Upper lobe of left lung (tissue), 6 donors: ENCODE data around the gene GTF2A1L. TPM values are rescaled to one million over a fixed set of nuclear protein-coding genes. Genes with fewer than 3 reads are reported as not detected.
A peak's percentile ranks its signal among the peaks of the same experiment; 100 is the strongest.

ENCODE experiments used
- ATAC-seq, 2 donors: fragments of 200-7000 bp; cut with Tn5 transposase; one replicate each; pipeline ENCODE4 v1.9.1; 2022; ENCODE audit warnings: mild to moderate bottlenecking in 2 of 2, moderate library complexity in 2 of 2; ENCODE audit not compliant: low FRiP score in 2 of 2
- DNase-seq, 2 donors: peaks; one replicate each; pipeline ENCODE4 v3.0.0-alpha.2; 2019 to 2020
- H3K27ac ChIP-seq, 4 donors: fragments of 200-600 bp; sonication (generic); one replicate each; pipeline ENCODE4 v1.5.1; 2016 to 2019
- H3K27me3 ChIP-seq, 4 donors: fragments of 200-600 bp; sonication (generic); one replicate each; pipeline ENCODE4 v1.5.1; 2017 to 2019
- H3K36me3 ChIP-seq, 4 donors: fragments of 200-600 bp; sonication (generic); one replicate each; pipeline ENCODE4 v1.5.1; 2016 to 2019
- H3K4me1 ChIP-seq, 4 donors: fragments of 200-600 bp; sonication (generic); one replicate each; pipeline ENCODE4 v1.5.1; 2018 to 2019
- H3K4me3 ChIP-seq, 4 donors: fragments of 200-600 bp; sonication (generic); one replicate each; pipeline ENCODE4 v1.5.1; 2017 to 2019; ENCODE audit warnings: mild to moderate bottlenecking in 2 of 4, moderate library complexity in 1 of 4
- H3K9me3 ChIP-seq, 4 donors: fragments of 200-600 bp; sonication (generic); one replicate each; pipeline ENCODE4 v1.5.1; 2018 to 2019
- CTCF ChIP-seq, 6 experiments: fragments of 450-650 bp in 4 of 6; fragments of 200-600 bp in 2 of 6; sonication (generic) in 2 of 6; IDR thresholded peaks; one replicate each; pipeline ENCODE4 v1.5.1; 2016 to 2019; ENCODE audit warnings: antibody characterized with exemption in 6 of 6
- EP300 ChIP-seq, 4 donors: sonication (generic); formaldehyde crosslinking; IDR thresholded peaks; one replicate each; pipeline ENCODE4 v1.5.1; 2017; ENCODE audit warnings: antibody characterized with exemption in 4 of 4, control low read depth in 2 of 4
- POLR2A ChIP-seq, 4 donors: fragments of 450-650 bp; IDR thresholded peaks; one replicate each; pipeline ENCODE4 v1.5.1; 2016 to 2017; ENCODE audit warnings: antibody characterized with exemption in 4 of 4, mild to moderate bottlenecking in 2 of 4
- POLR2AphosphoS5 ChIP-seq, 2 donors: sonication (generic); formaldehyde crosslinking; IDR thresholded peaks; one replicate each; pipeline ENCODE4 v1.5.1; 2017; ENCODE audit warnings: antibody characterized with exemption in 2 of 2
- WGBS, 2 donors: methylation state at CpG; one replicate each; pipeline ENCODE4 v1.1.5; 2017 to 2018; 5-methylcytosine and 5-hydroxymethylcytosine counted together
- total RNA-seq, 6 donors: library from RNA; depleted of rRNA in 4 of 6; stranded (reverse); fragments of >200 nt in 4 of 6; gene quantifications; one replicate each; pipeline versions ENCODE4 v1.1.0 to v1.2.1, GENCODE V29; 2016 to 2021
- donor health status: DM: no; HTN: no; CAD: no; lungs with moderate emphysema.
- donor health status: DM: no; HTN: yes; CAD: no; lungs with severe emphysema.

Gene GTF2A1L
- total RNA-seq, 6 donors from 2014 or later: 0.61 to 1.1 (median 0.89) TPM; not detected in 3

GRCh38 chr2:48715956-48716355, 98.3 kb downstream of the GTF2A1L start:
- H3K4me3 ChIP-seq: no peak overlapping the region
- ATAC-seq (no peak), DNase-seq (no peak)
- H3K4me1 ChIP-seq: peaks cover 0 to 29% (median 7%) of the 10 kb centered on the region in 4 donors
- WGBS, 2 donors: 56 to 79% methylated on average over 1 of the region's 1 CpG
- no peaks in the 10 kb centered on the region for H3K9me3 ChIP-seq
- no peak for TF ChIP-seq POLR2AphosphoS5 (IDR thresholded peaks at IDR 0.05)
- TF ChIP-seq POLR2A (IDR thresholded peaks at IDR 0.05): no peak
- TF ChIP-seq CTCF (IDR thresholded peaks at IDR 0.05): no peak
- TF ChIP-seq EP300 (IDR thresholded peaks at IDR 0.05): no peak
- H3K27me3 ChIP-seq: no peaks in the 10 kb centered on the region
- H3K36me3 ChIP-seq: no peaks in the 10 kb centered on the region
- no peak overlapping the region for H3K27ac ChIP-seq

GRCh38 chr2:48717846-48718245, 100.2 kb downstream of the GTF2A1L start:
- ATAC-seq (no peak), DNase-seq (no peak)
- no peak overlapping the region for H3K27ac ChIP-seq
- no peaks in the 10 kb centered on the region for H3K36me3 ChIP-seq
- no peak overlapping the region for H3K4me3 ChIP-seq
- no peaks in the 10 kb centered on the region for H3K27me3 ChIP-seq
- H3K4me1 ChIP-seq: peaks cover 0 to 29% (median 7%) of the 10 kb centered on the region in 4 donors
- no peaks in the 10 kb centered on the region for H3K9me3 ChIP-seq
- TF ChIP-seq POLR2A (IDR thresholded peaks at IDR 0.05) (no peak), POLR2AphosphoS5 (IDR thresholded peaks at IDR 0.05) (no peak), EP300 (IDR thresholded peaks at IDR 0.05) (no peak), CTCF (IDR thresholded peaks at IDR 0.05) (no peak)
- WGBS, 2 donors: 47 to 51% methylated on average over 3 of the region's 3 CpGs

- no peaks in the 10 kb centered on the region for H3K9me3 ChIP-seq
- peaks cover 0 to 29% (median 5%) of the 10 kb centered on the region in 4 donors for H3K4me1 ChIP-seq
- no peaks in the 10 kb centered on the region for H3K27me3 ChIP-seq
- no peak overlapping the region for H3K4me3 ChIP-seq
- no peaks in the 10 kb centered on the region for H3K36me3 ChIP-seq
- WGBS, 2 donors: 55% methylated on average over 3 of the region's 3 CpGs
- DNase-seq (peak in 1 of 2 donors; percentile 63), ATAC-seq (peak; percentile 57 to 86)
- peak in 1 of 4 donors; percentile 50 for TF ChIP-seq EP300 (IDR thresholded peaks at IDR 0.05)
- peak in 1 of 2 donors; percentile 19 for TF ChIP-seq POLR2AphosphoS5 (IDR thresholded peaks at IDR 0.05)
- no peak for TF ChIP-seq POLR2A (IDR thresholded peaks at IDR 0.05)
- TF ChIP-seq CTCF (IDR thresholded peaks at IDR 0.05): no peak
- peak overlapping the region in 2 of 4 donors; percentile 48 to 53 for H3K27ac ChIP-seq
These were observed 102.0 kb downstream of the GTF2A1L start for GRCh38 chr2:48719480-48720177.

GRCh38 chr2:48721158-48721557, 103.5 kb downstream of the GTF2A1L start:
- ATAC-seq (no peak), DNase-seq (no peak)
- Histone ChIP-seq H3K36me3 (no peaks in the 10 kb centered on the region), H3K4me1 (peaks cover 0 to 17% (median 0%) of the 10 kb centered on the region in 4 donors), H3K4me3 (no peak overlapping the region), H3K27me3 (no peaks in the 10 kb centered on the region), H3K27ac (peak overlapping the region in 2 of 4 donors; percentile 26 to 47), H3K9me3 (no peaks in the 10 kb centered on the region)
- 54 to 63% methylated on average over 2 of the region's 2 CpGs for WGBS, 2 donors
- TF ChIP-seq POLR2AphosphoS5 (IDR thresholded peaks at IDR 0.05) (no peak), CTCF (IDR thresholded peaks at IDR 0.05) (no peak), EP300 (IDR thresholded peaks at IDR 0.05) (peak in 1 of 4 donors; percentile 28), POLR2A (IDR thresholded peaks at IDR 0.05) (no peak)

GRCh38 chr2:48722391-48722790, 104.7 kb downstream of the GTF2A1L start:
- no peak overlapping the region for H3K27ac ChIP-seq
- no peaks in the 10 kb centered on the region for H3K27me3 ChIP-seq
- no peak for ATAC-seq
- 88 to 100% methylated on average over 1 of the region's 1 CpG for WGBS, 2 donors
- H3K36me3 ChIP-seq: no peaks in the 10 kb centered on the region
- no peak overlapping the region for H3K4me3 ChIP-seq
- TF ChIP-seq POLR2AphosphoS5 (IDR thresholded peaks at IDR 0.05): no peak
- no peak for TF ChIP-seq EP300 (IDR thresholded peaks at IDR 0.05)
- no peak for TF ChIP-seq CTCF (IDR thresholded peaks at IDR 0.05)
- TF ChIP-seq POLR2A (IDR thresholded peaks at IDR 0.05): no peak
- H3K4me1 ChIP-seq: peaks cover 0 to 17% (median 0%) of the 10 kb centered on the region in 4 donors
- H3K9me3 ChIP-seq: no peaks in the 10 kb centered on the region
- DNase-seq: no peak
